ENCODE measurements around the gene AGBL1.

Gene AGBL1

DNA sequence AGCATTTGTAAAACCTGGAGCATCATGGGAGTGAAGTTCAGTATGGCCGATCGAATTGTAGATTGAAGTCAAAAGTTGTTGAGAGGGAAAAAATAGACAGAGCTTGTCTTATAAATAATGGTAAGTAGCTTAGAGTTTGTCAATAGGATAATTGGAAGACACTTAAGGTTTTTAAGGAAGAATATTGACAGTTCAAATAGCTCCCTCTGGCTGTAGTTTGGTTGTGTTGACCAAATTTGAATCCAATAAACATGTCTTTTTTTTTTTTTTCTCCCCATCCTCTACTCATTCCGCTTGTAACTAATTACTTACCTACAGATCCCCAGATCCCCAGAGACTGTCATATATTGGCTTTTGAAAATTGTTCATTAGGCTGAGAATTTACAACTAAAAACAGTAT is 677.0 kb downstream of the AGBL1 start:
- DNase-seq: no peak

DNA sequence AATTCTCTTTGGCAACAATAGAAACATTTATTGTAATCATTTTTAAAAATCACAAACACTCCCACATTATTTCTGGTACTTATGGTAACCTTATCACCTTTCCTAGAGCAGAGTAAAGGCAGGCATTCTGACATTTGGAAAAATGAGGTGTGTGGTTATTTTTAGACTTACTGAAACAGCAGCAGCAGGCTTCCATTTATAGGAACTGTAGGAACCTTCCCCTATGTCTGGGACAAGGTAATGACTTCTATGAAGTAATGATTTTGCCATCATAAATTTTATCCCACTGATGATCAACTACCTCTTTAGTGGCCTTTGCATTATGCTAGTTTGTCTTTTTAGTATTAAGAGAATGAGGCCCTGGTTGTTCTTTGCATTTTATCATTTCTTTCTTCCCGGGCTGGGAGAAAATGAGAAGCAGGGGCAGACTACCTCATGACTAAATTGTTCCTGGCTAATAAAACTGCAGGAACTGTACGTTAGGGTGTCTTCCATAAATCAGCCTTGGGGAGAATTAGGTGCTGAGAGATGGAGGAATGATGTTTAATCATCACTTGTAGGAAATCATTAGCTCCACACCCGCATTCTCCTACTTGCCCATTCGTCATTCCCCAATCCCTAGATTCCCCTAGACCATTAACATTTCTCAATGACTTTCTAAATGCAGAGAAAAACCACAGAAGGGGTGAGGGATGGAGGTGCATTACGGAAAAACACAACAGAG is 680.3 kb downstream of the AGBL1 start:
- no peak for DNase-seq

DNA sequence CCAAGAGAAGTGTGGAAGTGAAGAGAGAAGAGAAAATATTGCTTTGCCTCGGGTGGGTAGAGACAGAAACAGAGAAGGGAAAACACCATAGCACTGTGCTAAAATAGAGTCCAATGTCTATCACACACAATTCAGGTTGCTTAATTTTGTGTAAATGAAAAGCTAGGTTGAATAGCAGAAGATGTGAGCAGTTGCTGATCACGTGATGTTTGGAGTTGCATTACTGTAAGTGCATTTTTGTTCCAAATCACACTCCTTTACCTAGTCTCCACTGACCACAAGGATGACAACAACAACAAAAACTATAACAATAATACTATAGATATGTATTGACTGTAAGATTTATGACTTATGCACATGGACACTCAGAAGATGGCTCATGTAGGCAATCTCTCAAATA is 683.2 kb downstream of the AGBL1 start:
- DNase-seq: no peak

DNA sequence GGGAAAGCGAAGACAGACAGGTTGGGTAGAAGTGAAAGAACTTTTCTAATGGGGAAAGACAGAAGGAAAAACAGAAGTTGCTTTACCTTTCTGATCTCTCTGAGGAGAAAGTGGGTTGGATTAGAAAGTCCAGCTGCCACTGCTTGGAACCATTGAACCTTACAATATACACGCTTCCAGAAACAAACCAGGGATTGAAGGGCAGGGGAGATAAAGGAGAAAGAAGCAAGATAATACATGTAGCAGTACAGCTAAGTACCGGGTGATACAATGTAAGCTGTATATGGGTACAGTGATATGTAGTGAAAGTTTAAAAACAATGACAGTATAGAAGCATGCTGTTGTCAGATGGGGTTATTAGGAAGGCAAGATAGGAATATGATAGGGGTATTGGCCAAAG is 684.4 kb downstream of the AGBL1 start:
- no peak for DNase-seq

DNA sequence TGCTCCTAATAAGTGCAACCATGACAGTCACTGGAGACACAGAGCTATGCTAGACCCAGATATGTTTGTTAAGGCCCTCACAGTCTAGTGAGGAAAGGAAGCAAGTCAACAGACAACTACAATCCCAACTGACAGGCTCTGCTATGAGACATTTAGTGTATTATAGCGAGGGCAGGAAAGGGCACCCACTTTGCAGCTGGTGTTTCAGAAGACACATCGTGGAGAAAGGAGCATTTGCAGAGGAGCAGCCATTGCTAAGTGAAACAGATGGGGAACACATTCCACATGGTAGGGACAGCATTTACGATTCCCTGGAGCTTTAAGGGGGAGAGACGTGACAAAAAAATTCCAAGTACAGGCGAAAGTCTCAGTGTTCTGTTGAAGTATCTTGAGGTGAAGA is 685.6 kb downstream of the AGBL1 start:
- no peak for DNase-seq

DNA sequence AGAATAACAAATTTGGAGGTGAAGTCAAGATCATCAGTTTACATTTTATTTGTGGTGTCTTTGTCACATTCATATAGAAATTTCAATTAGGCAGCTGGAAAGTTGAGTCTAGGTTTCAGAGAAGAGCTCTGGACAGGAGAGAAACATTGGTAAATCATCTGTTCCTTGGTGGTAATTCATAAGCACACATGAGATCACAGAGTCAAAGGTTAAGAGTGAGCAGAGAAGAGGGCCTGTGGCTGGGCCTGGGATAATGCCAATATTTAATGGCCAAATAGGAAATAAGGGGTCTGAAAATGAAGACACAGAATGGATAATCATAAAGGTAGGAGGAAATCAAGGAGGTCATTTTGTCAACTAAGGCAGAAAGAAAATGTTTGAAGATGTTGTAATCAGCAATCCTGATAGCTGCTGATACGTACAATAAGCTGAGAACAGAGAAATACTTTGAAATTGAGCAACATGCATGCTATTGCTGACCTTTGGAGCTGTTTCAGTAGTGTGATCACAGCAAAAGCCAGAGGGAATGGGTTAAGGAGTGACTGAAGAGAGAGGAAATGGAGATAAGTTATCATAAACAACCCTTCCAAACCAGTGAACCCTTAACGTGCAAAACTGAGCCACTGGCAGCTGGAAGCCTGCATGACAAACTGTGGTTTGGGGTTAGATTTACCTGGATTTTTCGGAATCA is 692.8 kb downstream of the AGBL1 start:
- DNase-seq: no peak

DNA sequence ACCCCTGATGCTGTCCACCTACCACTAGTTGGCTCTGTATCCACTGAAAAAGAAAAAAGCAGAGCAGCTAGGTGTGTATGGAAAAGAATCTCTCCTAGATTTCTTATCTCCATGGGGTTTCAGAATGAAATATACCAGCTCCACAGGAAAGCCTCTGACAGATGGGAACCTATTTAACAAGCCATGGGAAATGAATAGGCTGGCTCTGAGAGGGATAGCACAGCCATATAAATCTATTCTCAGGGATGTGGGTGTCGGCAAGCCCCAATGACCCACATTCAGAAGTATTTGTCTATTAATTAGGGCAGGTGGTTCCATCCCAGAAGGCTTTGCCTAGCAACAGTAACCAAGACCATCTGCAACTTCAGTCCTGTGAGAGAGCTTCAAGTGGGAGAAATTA is 694.1 kb downstream of the AGBL1 start:
- no peak for DNase-seq

DNA sequence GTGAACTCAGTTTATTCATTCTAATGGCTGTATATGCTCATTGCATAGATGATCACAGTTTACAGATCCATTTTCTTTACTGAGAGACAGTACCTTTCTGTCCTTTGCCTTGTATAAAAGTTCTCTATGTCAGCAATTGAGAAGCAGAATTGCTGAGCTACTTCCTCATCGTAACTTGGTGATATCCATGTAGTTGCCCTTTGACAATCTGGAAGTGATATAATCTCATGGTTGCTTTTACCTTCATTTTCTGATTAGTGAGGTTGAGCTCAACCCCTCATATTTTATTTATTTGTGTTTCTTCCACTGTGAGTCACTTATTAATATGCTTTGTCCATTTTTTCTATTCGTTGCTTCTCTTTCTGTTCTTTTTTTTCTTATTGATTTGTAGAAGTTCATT is 696.5 kb downstream of the AGBL1 start:
- no peak for DNase-seq

DNA sequence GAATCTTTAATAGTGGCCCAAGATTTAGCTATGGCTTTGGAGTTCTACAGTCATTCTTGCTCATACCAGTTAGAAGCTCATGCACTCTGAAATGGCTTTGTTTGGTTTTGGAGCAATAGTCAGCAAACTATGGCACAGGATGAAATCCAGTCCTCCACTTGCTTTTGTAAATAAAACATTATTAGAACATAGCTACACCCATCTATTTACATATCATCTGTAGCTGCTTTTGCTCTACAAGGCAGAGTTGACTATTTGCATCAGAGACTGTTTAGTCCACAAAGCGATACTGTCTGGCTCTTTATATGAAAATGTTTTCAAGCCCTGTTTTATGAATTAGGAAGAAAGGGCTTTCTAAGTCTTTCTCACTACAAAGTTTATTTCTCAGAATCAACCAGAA is 716.9 kb downstream of the AGBL1 start:
- no peak for DNase-seq

DNA sequence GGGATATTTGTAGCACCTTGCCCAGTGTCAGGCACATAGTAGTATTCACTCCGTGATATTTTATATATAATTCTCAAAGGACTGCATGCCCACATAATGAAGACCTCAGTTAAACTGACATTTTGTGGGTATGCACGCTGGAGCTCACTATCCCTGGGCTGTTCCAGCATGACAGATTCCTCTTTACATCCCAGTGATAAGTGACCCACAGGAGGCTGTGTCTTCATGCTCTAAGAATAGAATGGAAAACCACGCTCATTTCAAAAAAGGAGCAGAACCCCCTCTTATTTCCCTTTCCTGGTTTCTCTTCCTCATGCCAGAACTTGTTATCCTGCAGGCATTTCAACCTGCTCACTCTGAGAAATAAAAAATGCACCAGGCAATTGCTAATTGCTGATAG is 717.5 kb downstream of the AGBL1 start:
- no peak for DNase-seq

DNA sequence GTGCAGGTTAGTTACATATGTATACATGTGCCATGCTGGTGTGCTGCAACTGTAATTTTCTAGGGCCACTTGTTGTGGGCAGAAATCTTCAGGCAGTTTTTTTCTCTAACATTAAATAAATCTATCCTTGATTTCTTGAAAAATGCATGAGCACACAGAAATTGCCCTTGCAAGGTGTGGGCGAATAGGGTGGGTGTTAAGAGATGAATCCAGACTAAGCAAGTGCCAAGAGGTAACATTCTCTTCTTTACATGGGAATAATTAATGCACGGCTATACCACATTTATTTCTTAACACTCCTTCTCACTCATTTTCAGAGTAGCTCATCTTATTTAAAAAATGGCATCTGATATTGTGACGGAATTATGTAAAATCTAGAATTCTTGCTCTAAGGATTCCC is 719.6 kb downstream of the AGBL1 start:
- no peak for DNase-seq

DNA sequence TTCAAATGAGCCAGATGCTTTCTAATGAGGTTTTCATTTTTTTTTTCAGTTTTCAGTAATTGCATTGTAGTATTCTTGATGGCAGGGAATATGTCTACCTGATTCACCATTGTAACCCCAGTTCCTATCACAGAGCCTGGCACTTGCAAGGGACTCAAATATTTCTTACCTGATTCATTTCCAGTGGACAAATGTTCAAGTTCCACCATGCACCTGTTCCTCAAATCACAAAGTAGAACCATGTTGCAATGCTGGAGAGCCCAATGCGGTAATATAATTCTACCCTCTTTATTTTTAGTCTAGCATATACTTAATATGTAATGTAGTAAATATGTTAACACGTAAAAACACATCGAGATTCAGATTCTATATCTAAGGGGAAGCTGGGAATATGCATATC is 722.6 kb downstream of the AGBL1 start:
- no peak for DNase-seq

DNA sequence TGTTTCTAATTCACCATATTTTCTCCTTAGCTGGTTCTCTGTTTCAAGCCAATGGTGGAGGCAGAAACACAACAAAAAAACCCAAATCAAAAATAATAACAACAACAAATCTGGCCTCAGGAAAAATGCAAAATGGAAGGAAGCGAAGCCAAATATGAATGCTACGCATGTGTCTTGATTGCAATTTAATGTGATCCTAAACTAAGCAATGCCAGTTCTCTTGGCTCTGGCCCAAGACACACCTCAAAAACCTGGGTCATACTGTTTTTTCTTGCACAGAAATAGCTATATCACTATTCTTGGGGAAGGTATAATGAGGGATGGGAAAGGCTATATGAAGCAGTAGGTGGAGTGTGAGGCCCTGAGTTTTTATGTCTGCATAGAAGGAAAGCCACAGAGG is 724.7 kb downstream of the AGBL1 start:
- DNase-seq: no peak

DNA sequence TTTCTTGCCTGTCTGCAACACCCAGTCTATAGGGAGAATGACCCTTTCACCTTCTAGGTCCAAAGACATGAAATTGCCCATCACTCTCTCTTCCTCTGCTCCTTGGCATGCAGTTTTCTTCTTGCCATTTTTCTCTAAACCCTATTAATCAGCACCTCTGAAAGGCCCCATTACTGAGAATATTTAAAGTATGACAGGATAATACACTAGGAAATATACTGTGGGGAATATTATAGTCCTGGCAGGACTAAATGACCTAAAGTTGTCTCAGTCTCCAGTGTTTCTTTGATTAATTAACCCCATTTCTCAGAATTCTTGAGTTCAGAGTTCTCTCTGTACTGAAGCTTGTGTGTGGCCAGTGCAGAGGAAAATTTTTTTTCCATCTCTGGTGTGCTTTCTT is 730.7 kb downstream of the AGBL1 start:
- DNase-seq: no peak

DNA sequence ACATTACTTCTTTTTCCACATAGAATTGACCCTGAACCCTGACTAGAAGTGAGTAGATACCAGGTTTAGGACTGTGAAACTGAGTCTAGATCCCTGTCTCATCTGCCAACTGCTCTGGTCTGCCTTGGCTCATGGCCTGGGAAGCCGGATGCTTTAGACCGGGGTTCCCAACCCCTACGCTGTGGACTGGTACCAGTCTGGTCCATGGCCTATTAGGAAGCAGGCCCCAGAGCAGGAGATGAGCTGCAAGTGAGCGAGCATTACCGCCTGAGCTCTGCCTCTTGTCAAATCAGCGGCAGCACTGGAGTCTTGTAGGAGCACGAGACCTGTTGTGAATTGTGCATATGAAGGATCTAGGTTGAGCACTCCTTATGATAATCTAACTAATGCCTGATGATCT is 734.2 kb downstream of the AGBL1 start:
- no peak for DNase-seq

DNA sequence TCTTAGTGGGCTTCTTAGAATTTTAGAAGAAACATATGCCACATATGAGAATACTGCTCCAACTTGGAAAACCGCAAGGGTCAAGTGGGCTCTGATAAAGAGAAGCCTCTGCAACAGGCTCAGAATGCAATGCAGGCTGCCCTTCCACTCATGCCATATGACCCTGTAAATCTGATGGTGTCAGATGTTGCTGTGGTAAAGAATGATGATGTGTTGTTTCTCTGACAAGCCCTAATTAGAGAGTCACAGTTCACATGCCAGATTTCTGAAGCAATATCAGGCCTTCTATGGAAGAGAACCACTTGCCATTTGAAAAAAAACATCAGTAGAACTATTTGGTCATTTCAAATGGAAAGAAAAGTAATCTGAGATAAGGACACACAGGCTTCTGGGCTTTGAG is 749.6 kb downstream of the AGBL1 start:
- DNase-seq: no peak

DNA sequence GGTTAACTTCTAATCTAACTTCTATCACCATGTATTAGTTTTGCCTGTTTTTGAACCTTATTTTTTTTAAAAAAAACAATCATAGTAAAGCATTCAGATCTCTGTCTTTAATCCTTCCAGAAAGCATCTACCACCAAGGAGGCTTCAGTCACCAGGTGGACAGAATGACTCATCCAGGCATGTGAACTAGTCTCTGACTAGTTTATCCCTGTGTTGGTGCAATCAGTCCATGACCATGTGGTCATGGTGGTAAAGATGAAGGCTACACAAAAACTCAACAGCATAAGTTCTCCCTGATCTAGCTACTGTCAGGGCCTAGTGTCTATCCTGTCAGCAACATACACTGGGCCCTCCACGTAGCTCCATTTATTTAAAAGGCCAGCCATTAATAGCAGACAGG is 750.6 kb downstream of the AGBL1 start:
- no peak for DNase-seq

DNA sequence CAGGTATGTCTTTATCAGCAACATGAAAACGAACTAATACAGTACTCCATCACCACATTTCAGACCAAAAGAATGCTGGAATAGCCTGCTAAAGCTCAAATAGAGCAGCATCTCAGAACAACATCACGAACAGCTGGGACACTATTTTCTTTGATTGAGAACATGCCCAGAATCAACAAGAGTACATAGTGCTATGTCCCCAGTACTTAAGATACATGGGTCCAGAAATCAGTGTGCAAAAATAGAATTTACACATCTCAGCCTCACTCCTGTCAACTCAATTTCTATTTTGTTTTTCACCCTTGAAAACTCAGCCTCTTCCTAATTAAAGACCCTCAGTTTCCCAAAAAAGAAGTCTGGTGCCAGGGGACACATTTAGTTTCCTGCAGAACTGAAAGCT is 753.9 kb downstream of the AGBL1 start:
- no peak for DNase-seq

DNA sequence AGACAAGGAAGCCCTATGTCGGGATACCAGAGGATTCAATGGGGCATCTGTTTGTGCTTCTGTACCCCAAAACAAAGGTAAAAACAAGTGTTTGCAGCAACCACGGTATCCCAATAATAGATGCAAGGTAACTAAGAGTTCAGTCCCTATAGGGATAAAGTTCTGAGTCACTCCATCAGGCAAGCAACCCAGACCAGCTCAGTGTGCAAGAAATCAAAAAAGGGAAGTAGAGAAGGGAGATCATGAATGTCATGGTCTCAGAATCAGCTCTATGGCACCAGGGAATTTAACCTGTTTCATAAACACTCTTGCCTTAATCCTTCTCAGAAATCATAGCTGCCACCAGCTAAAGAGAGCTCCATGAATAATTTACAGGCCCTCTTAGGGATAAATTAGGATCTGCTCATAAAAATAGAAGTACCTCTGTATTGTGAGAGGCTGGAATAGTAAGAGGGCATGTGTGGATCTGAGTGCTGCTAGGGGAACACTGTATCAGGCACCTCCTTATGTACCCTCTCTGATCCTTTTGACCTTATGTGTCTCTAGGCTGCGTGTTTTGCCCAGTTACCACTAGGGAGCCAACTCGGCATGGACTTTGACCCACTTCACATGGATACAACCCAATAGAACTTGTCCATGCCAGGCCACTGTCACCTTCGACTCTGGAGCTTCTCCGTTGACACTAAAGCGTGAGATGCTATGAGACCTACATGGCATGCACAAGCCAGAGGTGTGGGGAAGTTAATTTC is 754.6 kb downstream of the AGBL1 start:
- no peak for DNase-seq

DNA sequence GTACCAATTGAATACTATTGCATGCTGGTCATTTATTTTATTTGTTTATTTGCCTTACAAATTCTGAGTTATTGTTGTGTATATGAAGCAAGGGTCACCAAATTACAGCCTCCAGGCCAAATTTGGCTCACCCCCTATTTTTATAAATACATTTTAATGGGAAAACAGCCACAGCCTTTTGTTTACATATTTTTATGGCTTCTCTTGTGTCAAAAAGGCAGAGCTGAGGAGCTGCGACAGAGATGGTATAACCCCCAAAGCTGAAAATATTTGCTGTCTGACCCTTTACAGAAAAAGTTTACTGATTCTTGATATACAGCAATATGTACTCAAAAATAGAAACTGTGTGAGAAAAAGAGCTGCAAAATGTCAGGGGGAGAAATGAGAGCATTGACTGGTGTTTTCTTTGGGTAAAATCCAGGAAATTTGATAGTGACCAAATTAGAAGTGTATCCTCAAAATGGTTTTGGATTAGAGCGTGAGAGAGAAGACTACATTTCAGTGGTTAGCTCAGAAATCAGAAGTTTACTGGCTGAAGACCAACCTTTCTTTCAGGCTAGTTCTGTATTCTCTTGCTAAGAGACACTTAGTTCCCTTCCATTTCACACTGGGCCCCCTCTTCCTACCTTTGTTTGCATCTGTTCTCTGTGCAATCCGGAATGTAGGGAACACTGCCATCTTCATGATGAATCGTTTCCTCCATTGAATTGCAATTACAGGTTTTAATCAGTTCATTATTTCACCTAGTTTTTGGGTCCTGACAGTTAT is 757.8 kb downstream of the AGBL1 start:
- DNase-seq: no peak

DNA sequence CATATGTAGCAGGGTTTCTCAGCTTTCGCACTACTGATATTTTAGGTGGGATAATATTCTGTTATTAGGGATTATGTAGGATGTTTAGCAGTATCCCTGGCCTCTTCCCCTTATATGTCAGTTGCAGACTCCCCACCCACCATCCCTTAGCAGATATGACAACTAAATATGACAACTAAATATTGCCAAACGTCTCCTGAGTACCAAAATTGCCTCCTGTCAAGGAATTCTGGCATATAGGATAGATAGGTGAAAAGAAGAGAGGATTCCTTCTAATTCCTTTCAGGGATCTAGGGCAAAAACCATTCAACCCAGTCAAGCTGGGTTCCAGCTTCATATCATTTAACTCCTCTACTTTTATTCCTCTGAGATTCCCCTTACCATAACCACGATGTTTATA is 759.8 kb downstream of the AGBL1 start:
- DNase-seq: no peak

DNA sequence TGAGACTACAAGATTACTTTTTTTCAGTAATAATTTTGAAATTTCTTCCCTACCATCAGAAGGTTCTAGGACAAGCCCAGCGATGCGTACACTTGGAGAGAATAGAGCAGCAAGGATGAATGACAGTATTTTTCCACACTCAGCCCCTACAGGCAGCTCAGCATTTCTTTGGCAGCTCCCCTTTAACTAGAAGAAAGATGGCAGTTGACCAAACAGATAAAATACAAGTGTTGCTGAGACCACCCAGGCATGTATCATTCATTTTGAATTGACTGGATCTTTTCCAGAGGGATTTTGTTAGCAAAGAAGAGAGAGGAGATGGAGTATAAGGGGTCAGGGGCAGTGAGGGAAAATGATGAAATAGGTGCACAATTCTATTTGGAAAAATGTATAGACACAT is 761.3 kb downstream of the AGBL1 start:
- DNase-seq: no peak

DNA sequence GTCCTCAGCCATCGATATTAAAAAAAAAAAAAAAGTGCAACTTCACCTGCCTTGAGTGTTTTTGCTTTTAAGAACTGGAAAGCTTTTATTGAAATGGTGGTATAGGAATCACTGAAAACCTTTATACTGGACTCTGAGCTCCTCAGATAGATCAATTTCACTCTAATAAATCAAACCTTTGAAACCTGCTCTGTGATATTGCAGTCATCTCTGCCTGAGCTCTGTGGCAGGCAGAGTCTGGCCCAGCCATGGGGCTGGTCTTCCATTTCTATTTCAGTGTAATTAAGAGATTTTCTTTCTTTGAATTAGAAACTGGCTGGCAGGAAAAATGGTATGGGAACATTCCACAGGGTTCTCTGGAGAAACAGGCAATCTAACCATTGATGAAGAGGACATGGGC is 762.5 kb downstream of the AGBL1 start:
- no peak for DNase-seq

DNA sequence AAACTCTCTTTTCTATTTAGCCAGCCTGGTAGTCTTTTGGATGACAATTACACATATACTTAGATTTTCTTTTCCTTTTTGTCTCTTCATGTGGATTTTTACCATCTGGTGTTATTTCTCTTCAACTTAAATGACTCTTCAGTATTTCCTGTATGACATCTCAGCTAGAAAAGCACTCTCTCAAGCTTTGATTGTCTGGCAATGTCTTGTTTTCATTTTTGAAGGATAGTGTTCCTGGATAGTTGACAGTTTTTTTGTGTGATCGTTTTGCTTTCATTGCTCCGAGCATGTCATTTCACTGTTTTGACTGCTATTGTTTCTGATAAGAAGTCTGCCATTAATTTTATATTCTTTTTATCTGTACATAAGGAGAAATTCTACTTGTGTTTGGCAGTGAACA is 766.4 kb downstream of the AGBL1 start:
- DNase-seq: no peak

All from CD4-positive, alpha-beta T cell treated with Interleukin-21 for 1 hour (primary cell).